GM19395 (cell line): ENCODE results near the gene FIGNL2.
"Not testable (repeated sequence)": the region's sequence is repeated elsewhere in the genome, so short reads cannot be mapped to it uniquely, and the experiment has no call there.

Experiments
- ATAC-seq: cut with Tn5 transposase; IDR thresholded peaks from one replicate; pipeline ENCODE4 v1.9.1; 2021; ENCODE audit warnings: mild to moderate bottlenecking, moderate library complexity; ENCODE audit not compliant: unreplicated experiment

Gene FIGNL2, protein sequence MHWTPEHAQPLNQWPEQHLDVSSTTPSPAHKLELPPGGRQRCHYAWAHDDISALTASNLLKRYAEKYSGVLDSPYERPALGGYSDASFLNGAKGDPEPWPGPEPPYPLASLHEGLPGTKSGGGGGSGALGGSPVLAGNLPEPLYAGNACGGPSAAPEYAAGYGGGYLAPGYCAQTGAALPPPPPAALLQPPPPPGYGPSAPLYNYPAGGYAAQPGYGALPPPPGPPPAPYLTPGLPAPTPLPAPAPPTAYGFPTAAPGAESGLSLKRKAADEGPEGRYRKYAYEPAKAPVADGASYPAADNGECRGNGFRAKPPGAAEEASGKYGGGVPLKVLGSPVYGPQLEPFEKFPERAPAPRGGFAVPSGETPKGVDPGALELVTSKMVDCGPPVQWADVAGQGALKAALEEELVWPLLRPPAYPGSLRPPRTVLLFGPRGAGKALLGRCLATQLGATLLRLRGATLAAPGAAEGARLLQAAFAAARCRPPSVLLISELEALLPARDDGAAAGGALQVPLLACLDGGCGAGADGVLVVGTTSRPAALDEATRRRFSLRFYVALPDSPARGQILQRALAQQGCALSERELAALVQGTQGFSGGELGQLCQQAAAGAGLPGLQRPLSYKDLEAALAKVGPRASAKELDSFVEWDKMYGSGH

DNA sequence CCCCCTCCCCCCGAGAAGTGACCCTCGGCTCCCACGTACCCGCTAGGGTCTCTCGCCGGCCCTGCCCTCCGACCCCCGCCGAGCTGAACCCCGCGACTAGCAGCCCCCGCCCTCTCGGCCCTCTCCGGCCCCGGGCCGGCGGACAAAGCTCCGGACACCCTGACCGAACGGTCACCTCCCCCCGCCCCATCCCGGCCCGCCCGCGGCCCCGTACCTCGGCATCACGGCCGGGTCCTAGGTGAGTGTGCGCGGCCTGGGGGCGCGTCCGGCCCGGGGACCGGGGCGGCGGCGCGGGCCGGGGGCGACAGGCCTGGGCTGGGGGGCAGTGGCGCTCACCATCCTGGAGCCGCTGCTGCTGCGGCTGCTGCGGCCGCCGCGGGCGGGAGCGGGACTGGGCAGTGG is at the start of gene FIGNL2:
Gene FIGNL2 (minus strand): TSS at position 393 of the 402 bp plus-strand sequence. CDS start 26,305 bp downstream, outside the sequence.
- ATAC-seq = no peak

DNA sequence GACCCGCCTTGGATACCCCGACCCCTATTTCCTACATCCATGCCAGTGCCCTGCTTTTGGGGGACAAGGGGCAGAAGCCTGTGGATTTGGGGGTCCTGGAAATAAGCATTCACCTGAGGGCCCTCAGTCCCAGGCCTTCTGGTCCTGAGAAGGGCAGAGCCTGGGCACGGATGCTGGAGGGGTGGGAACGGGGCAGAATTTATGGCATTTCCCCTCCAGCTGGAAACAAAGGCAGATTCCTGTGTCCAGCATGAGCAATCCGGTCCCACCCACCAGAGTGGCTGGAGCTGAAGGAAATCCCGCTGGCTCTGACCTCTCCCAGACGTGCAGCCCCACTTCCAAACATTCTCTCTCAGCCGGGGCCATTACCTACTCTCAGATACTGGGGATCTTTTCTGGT is 48.7 kb upstream of the FIGNL2 start:
- no peak for ATAC-seq

DNA sequence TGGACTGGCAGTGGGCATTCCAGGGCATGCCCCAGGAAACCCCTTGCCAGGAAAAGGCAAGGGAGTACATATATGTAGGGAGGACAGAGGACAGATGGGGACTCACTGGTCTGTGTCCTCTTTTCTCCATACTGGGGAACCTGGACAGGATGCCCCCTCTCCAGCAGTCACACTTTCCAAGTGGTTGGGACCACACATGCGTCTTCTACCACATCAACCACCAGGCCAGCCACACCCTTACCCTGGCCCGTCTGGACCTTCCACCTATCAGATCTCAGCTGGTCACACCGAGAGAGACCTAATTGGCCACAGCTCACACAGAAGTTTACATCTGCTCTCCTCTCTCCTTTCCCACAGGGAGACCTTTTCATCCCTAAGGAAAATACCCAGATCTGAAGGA is 47.7 kb upstream of the FIGNL2 start:
- ATAC-seq = no peak

DNA sequence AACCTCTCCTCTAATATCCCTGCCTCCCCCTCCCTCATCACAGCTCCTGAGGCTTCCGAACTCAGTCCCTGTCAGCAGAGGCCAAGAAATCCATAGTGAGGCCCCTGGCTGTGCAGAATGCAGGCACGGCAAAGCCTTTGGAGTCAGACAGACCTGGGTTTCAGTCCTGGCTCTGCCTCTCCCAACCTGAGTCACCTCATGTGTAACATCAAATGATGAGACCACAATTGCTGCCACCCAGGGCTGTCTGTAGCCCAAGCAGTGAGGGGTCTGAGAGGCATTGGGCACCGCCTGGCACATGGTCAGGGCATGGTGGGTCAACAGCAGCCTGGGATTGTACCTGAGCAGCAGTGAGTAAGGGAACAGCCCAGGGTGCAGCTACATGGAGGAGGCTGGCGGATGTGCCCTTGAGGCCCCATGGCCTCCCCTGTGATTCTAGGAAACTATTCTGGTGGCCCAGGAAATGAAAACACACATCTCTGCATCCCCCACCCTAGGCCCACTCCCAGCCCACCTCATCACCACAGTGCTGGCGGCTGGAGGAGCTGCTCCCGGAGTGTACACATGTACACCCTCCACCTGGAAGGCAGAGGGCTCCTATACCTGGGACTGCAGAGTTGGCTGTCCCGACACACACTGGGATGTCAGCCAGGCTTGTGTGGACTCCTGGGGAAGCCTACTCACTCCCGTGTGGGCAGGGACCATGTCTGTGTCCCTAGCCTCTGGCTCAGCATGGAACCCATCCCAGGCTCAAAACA is 47.0 kb upstream of the FIGNL2 start:
- ATAC-seq = no peak

DNA sequence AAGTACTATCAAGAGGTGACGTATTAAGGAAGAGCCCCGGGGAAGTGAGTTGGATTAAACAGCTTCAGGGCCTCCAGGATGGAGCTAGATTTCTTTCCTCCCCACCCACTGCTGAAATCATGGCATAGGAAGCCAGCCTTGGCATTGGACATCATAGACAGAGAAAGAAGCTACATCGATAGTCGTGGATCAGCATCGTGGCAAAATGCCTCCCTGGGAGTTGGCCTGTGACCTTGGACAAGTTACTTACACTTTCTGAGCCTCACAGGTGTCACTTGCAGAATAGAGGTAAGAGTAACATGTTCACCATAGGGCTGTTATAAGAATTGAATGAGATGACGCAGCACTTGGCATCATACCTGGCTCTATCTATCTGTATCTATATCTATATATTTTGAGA is 45.3 kb upstream of the FIGNL2 start:
- no peak for ATAC-seq

DNA sequence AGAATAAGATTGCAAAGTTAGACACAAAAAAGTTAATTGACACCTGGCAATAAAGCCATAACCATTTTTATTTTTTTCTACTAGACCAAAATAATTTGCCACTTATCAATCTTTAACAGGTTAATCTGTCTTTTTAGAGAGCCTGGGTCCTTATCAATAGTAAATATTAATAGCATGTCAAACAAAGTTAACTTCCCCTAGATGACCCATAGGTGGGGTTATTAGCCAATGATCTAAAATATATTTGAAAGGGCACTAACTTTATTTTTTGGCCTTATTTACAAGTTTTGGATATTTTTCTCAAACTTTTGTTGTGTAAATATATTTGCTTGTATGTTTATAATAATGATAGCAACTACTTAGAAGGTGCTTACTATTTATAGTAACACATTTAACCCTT is 43.3 kb upstream of the FIGNL2 start:
- ATAC-seq = no peak

DNA sequence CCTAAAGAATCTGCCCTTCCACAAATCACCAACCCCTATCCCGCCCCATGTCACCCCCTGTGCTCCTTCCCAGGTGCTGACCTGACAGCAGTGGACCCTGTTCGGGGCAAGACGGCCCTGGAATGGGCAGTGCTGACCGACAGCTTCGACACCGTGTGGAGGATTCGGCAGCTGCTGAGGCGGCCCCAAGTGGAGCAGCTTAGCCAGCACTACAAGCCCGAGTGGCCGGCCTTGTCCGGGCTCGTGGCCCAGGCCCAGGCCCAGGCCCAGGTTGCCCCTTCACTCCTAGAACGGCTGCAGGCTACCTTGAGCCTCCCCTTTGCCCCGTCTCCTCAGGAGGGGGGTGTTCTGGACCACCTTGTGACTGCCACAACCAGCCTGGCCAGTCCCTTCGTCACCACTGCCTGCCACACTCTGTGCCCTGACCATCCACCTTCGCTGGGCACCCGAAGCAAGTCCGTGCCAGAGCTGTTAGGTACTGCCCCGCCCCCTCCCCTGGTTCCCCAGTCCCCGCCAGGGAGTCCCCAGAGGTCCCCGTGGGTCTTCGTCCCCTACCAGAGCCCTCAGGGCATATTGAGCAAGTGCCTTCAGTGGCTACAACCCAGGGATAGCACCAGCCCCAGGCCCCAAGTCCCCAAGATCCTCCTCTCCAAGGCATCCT is 42.1 kb upstream of the FIGNL2 start:
- no peak for ATAC-seq

DNA sequence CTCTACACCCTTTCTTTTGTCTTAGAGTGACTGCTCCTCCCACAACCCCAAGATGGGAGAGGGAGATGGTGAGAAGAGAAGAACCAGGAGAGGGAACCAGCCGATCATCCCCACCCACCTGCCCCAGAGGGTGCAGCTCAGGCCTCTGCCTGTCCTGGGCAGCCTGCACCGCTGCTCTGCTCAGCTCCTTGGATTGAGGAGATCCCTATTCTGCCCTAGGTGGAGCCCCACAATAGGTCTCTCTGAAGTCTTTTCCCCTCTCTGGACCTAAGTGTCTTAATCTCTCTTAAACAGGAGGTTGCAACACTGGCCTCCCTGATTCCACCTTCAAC is 41.6 kb upstream of the FIGNL2 start:
- ATAC-seq = no peak

DNA sequence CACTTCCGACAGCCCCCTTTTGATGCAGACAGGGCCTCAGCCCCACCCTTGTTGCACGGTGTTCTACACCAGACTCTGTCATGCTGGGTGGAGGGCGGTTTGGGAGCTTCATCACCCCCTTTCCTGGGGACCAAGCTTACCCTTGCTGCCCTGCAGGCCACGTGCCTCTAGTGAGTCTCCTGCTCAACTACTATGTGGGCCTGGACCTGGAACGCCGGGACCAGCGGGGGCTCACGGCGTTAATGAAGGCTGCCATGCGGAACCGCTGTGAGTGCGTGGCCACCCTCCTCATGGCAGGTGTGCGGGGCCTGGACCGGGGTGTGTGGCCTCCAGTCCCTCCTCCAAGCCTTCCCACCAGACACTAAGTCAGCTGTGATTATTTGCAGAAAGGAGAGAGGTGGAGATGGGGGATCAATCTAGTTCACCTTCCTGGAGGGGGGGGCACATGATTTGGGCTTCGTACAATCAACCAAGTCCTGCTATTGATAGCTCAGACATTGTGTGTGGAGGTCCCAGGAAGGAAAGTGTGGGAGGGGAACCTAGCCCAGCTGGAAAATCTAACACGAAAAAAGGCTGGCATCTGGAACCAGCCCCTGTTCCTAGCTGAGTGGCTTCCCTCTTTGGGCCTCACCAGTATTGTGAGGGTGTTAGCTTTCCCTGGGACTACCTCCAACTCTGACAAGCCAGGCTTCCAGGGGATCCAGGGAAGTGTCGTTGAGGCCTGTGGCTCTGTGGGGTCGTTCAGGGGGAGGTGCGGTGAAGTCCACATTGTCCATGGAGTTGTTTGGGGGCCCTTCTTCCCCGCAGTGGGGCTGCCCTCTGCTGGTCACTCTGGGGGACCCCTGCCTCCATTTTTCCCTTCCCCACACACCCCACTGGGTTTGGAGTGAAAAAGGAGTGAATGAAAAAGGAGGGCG is 41.0 kb upstream of the FIGNL2 start:
- ATAC-seq = no peak

DNA sequence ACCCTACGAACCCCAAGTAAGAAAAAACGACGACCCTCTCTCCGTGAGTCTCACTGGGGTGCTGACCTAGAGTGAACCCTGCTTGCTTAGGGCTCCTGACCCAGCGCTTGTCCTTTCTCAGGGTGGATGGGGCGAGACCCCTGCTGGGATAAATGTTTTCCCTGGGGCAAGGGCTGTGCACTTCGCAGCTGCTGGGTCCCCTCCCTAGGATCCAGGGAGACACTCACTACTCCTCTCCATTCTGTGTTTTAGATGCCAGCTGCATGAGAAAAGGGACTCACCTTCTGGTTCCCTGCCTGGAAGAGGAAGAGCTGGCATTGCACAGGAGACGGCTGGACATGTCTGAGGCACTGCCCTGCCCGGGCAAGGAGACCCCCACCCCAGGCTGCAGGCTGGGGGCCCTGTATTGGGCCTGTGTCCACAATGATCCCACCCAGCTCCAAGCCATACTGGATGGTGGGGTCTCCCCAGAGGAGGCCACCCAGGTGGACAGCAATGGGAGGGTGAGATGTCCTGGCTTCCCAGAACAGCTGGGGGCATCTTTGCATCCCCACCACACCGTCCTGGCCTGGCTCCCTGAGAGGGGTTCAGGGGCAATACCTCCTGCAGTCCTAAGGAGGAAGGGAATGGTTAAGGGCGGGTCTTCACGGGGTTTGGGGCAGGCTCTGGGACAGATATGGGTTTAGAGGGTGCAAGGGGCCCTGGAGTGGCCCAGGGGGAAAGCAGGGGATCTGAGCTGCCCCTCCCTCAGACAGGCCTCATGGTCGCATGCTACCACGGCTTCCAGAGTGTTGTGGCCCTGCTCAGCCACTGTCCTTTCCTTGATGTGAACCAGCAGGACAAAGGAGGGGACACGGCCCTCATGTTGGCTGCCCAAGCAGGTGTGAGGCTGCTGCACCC is 40.0 kb upstream of the FIGNL2 start:
- no peak for ATAC-seq

DNA sequence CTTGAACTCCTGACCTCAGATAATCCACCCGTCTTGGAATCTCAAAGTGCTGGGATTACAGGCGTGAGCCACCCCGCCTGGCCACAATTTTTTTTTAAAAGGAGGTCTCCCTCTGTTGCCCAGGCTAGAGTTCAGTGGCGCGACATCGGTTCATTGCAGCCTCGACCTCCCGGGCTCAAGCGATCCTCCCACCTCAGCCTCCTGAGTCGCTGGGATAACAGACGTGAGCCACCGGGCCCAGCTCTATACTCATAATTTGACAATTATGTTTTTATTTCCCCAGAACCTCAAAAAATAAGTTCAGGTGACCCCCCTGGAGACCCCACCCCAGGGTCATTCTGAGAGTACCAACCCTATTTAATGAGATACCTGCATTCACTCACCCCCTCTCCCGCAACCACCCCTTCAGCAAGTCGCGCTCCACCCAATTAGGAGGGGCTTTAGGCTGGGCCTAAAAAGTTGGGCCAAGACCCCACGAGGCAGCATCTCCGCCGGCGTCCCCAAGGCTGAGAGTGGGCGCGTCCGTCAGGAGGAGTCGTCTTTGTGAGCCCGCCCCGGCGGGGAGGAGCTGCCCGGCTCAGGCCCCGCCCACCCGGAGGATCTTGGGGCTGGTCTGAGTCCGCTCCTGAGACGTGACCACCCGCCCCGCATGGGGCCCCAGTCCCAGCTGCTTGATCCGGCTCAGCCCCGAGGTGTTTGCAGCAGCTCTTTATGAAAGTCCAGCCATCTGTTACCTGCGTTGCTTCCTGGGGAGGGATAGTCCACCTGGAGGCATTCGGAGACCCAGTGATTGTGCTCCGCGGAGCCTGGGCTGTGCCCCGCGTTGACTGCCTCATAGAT is 39.2 kb upstream of the FIGNL2 start, which contains the start of gene ANKRD33:
Gene ANKRD33 (plus strand): TSS at position 628 of the 840 bp plus-strand sequence. CDS start 84 bp downstream, at position 712.
- no peak for ATAC-seq

DNA sequence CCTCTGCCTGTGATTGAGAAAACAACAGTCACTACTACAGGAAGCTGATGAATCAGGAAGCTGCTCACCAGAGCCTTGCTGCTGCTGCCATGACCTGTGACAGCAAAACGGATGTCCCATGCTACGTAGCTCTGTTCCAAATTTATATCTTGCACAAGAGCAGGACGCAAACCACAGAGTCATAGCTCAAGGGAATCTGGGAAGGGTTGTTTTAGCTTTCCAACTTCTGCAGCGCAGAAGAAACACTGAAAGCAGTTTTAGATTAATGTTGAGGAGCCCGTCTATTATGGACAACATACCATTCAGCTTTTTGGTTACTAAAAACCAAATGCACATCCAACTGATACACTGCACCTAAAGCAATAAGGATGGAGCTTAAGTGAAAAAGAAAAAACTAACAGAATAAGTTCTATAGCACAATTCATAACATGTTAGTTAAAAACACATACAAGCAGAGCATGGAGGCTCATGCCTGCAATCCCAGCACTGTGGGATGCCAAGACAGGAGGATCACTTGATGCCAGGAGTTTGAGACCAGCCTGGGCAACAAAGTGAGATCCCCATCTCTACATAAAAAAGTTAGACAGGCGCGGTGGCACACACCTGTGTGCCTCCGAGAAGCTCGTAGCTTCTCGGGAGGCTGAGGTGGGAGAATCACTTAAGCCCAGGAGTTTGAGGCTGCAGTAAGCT is 37.6 kb upstream of the FIGNL2 start:
- no peak for ATAC-seq

DNA sequence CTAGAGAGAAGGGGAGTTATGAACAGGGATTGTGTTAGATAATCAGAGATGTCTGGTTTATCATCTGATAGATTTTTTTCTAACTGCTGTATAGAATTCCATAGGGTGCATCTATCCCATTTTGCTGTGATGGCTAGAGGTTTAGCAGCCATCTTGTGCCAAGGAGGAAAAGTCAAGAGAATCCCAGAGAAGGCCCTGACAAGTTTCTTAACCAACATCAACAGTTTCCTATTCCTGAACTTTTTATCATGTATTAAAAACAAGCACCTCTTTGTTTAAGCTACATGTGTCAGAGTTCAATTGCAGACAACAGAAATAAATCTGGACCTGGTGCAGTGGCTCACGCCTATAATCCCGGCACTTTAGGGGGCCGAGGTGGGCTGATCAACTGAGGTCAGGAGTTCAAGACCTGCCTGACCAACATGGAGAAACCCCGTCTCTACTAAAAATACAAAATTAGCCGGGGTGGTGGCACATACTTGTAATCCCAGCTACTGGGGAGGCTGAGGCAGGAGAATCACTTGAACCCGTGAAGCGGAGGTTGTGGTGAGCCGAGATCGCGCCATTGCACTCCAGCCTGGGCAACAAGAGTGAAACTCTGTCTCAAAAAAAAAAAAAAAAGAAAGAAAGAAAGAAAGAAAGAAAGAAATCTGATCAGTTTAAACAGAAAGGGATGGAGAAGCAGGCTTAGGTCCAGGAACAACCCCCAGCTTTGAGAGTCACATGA is 36.9 kb upstream of the FIGNL2 start:
- ATAC-seq = not testable (repeated sequence)

DNA sequence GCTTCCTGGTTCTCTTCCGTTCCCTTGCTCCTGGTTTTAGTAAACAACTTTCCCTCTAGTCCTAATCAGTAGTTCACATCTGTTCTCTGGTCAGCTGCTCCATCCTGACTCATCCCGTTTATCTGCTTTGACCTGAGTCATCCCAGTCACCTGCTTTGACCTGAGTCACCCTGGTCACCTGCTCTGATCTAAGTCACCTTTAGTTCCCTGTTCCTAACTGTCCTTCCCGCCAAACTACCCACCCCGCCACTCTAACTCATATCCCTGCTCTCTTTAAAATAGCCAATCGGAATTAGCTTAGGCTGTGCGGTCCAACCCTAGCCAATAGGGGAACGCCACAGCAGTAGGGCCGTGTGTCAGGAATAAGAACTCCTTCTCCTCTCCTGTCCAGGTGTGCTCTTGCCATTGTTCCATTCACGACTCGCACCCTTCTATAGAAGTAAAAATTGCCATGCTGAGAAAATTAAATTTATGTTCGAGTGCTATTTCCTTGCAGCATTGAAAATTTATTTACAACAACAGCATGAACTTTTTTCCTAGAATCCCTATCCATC is 36.2 kb upstream of the FIGNL2 start:
- no peak for ATAC-seq

DNA sequence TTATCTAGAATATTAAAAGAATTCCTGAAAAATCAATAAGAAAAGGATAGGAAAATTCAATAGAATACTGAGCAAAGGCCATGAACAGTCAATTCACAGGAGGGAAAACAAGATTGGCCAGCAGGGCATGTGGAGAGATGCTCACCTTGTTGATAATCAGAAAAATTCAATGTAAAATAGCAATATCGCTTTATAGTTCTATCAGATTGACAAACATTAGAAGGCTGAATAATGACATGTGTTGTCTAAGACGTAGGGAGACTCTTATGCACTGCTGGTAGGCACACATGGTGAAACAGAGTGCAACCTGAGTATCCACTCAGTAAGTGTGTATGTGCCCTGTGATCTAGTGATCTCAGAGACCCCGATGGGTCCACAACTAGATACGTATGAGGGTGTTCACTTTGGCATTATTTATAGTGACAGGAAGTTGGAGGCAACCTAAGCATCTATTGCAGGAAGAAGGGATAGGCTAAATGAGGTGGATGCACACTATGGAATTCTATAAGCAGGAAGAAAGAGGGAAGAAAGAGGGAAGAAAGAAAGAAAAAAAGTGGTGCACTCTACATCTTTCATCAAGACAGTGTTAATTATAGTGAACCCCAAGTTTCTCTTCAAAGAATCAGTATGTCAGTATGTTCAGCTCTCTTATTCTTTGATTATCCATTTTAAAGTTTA is 35.6 kb upstream of the FIGNL2 start:
- ATAC-seq = no peak

DNA sequence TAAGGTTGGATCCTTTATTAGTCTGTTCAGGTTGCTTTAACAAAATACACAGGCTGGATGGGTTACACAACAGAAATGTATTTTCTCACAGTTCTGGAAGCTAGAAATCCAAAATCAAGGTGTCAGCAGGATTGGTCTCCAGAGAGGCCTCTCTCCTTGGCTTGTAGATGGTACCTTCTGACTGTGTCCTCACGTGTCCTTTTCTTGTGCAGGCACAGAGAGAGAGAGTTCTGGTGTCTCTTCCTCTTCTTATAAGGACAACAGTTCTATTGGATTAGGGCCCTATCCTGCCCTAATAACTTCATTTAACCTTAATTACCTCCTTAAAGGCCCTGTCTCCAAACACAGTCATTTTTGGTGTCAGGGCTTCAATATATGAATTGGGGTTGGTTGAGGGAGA is 34.8 kb upstream of the FIGNL2 start:
- no peak for ATAC-seq
